HepG2 (cell line): Measurements from ENCODE around the gene DNAJC5. TPM values are rescaled to one million over a fixed set of nuclear protein-coding genes. Genes with fewer than 3 reads are reported as not detected.

ENCODE experiments used
- ATAC-seq: fragments of 200-7000 bp; cut with Tn5 transposase; 3 replicates; pipeline ENCODE4 v1.9.1; 2020; ENCODE audit warnings: mild to moderate bottlenecking, moderate library complexity
- BruUV-seq: library from RNA; stranded (reverse); fragments of 400-500 nt; replicated peaks from 2 replicates; lab custom pipeline; 2021; lab: Mats Ljungman, UMichigan
- CTCF ChIA-PET: fragments of 300-600 bp; formaldehyde crosslinking; extraction: SDS; loops from one replicate; lab custom pipeline; 2021; ENCODE audit warnings: low total read pairs, inconsistent platforms, low intra/inter-chr PET ratio; lab: Yijun Ruan, JAX
- POLR2A ChIA-PET: fragments of 350-600 bp; sonication (Branson Sonifier 250); formaldehyde crosslinking; loops from one replicate; lab custom pipeline; 2020; ENCODE audit warnings: antibody characterized with exemption, inconsistent platforms; lab: Yijun Ruan, JAX
- DNase-seq: peaks from one replicate; pipeline ENCODE4 v3.0.0-alpha.2; 2015; ENCODE audit warnings: low spot score
- FAIRE-seq: peaks from 3 replicates; lab custom pipeline; 2011; peaks lifted over from hg19 to GRCh38; lab: Jason Lieb, UNC
- H2AFZ ChIP-seq: one replicate; pipeline ENCODE4 v1.6.1; 2011; ENCODE audit warnings: low read length, inconsistent platforms
- H3K27ac ChIP-seq: fragments of 300-600 bp; 3 replicates; pipeline ENCODE4 v1.8.0; 2011; ENCODE audit warnings: mixed run types, mild to moderate bottlenecking, mixed read lengths, low read length, inconsistent platforms; ENCODE audit not compliant: insufficient read depth; ENCODE audit errors: extremely low read length
- H3K27me3 ChIP-seq, 2 experiments: fragments of 200-600 bp in 1 of 2; 2 replicates in 1 of 2; 3 replicates in 1 of 2; pipeline versions ENCODE4 v1.6.0 to v1.8.0; 2011; ENCODE audit warnings: low read length in 2 of 2, mild to moderate bottlenecking in 2 of 2, moderate library complexity in 2 of 2, inconsistent platforms in 1 of 2; ENCODE audit not compliant: insufficient read depth in 2 of 2, control insufficient read depth in 1 of 2
- H3K36me3 ChIP-seq, 2 experiments: fragments of 200-600 bp in 1 of 2; replicated peaks in 1 of 2; 2 replicates in 1 of 2; 3 replicates in 1 of 2; pipeline versions ENCODE4 v1.5.1 to v1.8.0; 2011; ENCODE audit warnings: low read length in 2 of 2, inconsistent platforms in 1 of 2; ENCODE audit not compliant: insufficient read depth in 2 of 2, control insufficient read depth in 1 of 2
- H3K4me1 ChIP-seq: 2 replicates; pipeline ENCODE4 v1.5.1; 2012; ENCODE audit warnings: low read length, inconsistent platforms; ENCODE audit not compliant: insufficient read depth
- H3K4me2 ChIP-seq: 2 replicates; pipeline ENCODE4 v1.6.0; 2011; ENCODE audit warnings: low read depth, low read length, inconsistent platforms
- H3K4me3 ChIP-seq, 3 experiments: fragments of 200-600 bp in 1 of 3; sonication (generic), shearing (Covaris generic) in 1 of 3; replicated peaks in 1 of 3; 2 replicates each; pipeline ENCODE4 v1.5.1; 2011 to 2016; ENCODE audit warnings: low read length in 3 of 3, inconsistent platforms in 2 of 3, low read depth in 2 of 3, mild to moderate bottlenecking in 2 of 3, control low read depth in 1 of 3, mixed read lengths in 1 of 3; ENCODE audit not compliant: insufficient read depth in 1 of 3
- H3K79me2 ChIP-seq: one replicate; pipeline ENCODE4 v1.6.1; 2011; ENCODE audit warnings: low read length, inconsistent platforms; ENCODE audit not compliant: insufficient read depth
- H3K9ac ChIP-seq: 2 replicates; pipeline ENCODE4 v1.6.0; 2011; ENCODE audit warnings: mild to moderate bottlenecking, low read depth, low read length, inconsistent platforms; ENCODE audit not compliant: insufficient read depth
- H3K9me3 ChIP-seq: 2 replicates; pipeline ENCODE4 v1.5.1; 2012; ENCODE audit warnings: mild to moderate bottlenecking, low read length
- H4K20me1 ChIP-seq: 2 replicates; pipeline ENCODE4 v1.6.0; 2011; ENCODE audit warnings: inconsistent platforms, mild to moderate bottlenecking, low read length, moderate library complexity; ENCODE audit not compliant: insufficient read depth
- AGO2 ChIP-seq: fragments of 200-400 bp; formaldehyde crosslinking; optimal IDR thresholded peaks from 2 replicates; pipeline ENCODE3; 2017; ENCODE audit warnings: mild to moderate bottlenecking, low read depth, low read length, moderate library complexity
- DR1 ChIP-seq: sonication (generic); formaldehyde crosslinking; IDR thresholded peaks from 2 replicates; pipeline ENCODE4 v1.8.0; 2021; ENCODE audit warnings: mild to moderate bottlenecking, missing genetic modification reagents, inconsistent platforms
- MEIS1 ChIP-seq: sonication (generic); formaldehyde crosslinking; IDR thresholded peaks from 2 replicates; pipeline ENCODE4 v1.9.0; 2021; ENCODE audit warnings: mild to moderate bottlenecking, missing genetic modification reagents, moderate library complexity, borderline replicate concordance
- MTA1 ChIP-seq: sonication (generic); formaldehyde crosslinking; IDR thresholded peaks from 2 replicates; pipeline ENCODE4 v1.4.0; 2020; ENCODE audit warnings: missing genetic modification reagents, mild to moderate bottlenecking, borderline replicate concordance
- NFE2 ChIP-seq: sonication (generic); formaldehyde crosslinking; IDR thresholded peaks from 2 replicates; pipeline ENCODE4 v1.4.0; 2020; ENCODE audit warnings: missing genetic modification reagents
- RARG ChIP-seq: sonication (generic); formaldehyde crosslinking; IDR thresholded peaks from 2 replicates; pipeline ENCODE4 v1.4.0; 2020; ENCODE audit warnings: low read depth, mild to moderate bottlenecking, missing genetic modification reagents
- RBFOX2 ChIP-seq: fragments of 200-400 bp; formaldehyde crosslinking; IDR thresholded peaks from 2 replicates; pipeline ENCODE4 v1.6.1; 2017; ENCODE audit warnings: low read depth, mild to moderate bottlenecking, low read length
- SP1 ChIP-seq, 2 experiments: fragments of 450-650 bp in 1 of 2; sonication (generic) in 1 of 2; formaldehyde crosslinking in 1 of 2; IDR thresholded peaks; 2 replicates each; pipeline versions ENCODE4 v1.4.0 to v1.6.1; 2016 to 2020; ENCODE audit warnings: missing genetic modification reagents in 1 of 2
- ZNF720 ChIP-seq: sonication (generic); formaldehyde crosslinking; IDR thresholded peaks from 2 replicates; pipeline ENCODE4 v1.4.0; 2020; ENCODE audit warnings: missing genetic modification reagents
- WGBS: methylation state at CpG from one replicate; pipeline ENCODE4 v1.1.6; 2017; ENCODE audit warnings: low lambda C conversion rate; 5-methylcytosine and 5-hydroxymethylcytosine counted together
- in situ Hi-C: cut with HindIII; loops from 2 replicates; pipeline ENCODE4 v1.10.0; 2017; ENCODE audit warnings: low pct_unique_long_range_greater_than_20kb; ENCODE audit not compliant: extremely low pct_ligation_motif_present
- intact Hi-C: fragments of 100-400 bp; cut with micrococcal nuclease; formaldehyde crosslinking; loops from one replicate; pipeline ENCODE4 v1.10.0; 2022; ENCODE audit not compliant: unreplicated experiment
- polyA plus RNA-seq, 8 experiments: library from polyadenylated mRNA; depleted of rRNA in 3 of 8; stranded (reverse) in 7 of 8; unstranded in 1 of 8; fragments of >200 nt; fragmentation: Illumina TruSeq in 4 of 8; extraction: Trizol in 4 of 8; gene quantifications; 2 replicates each; pipeline versions ENCODE4 v1.2.1 to v1.2.3, GENCODE V29; 2011 to 2016; ENCODE audit warnings: low read depth in 4 of 8, missing spikeins in 1 of 8, mixed read lengths in 1 of 8; ENCODE audit not compliant: insufficient read depth in 1 of 8
- total RNA-seq, 5 experiments: library from RNA; depleted of rRNA; stranded (reverse); fragments of >200 nt; fragmentation: Illumina TruSeq; extraction: Trizol; gene quantifications; 2 replicates each; pipeline ENCODE4 v1.2.3, GENCODE V29; 2016; ENCODE audit warnings: low read depth in 1 of 5
- TF ChIP-seq, protein P1 (sequence below): sonication (generic); formaldehyde crosslinking; IDR thresholded peaks from 2 replicates; pipeline ENCODE4 v1.8.0; 2022; ENCODE audit warnings: missing genetic modification reagents, mild to moderate bottlenecking, moderate library complexity, borderline replicate concordance
- TF ChIP-seq, protein P2 (sequence below): sonication (generic); formaldehyde crosslinking; IDR thresholded peaks from 2 replicates; pipeline ENCODE4 v1.4.0; 2020; ENCODE audit warnings: mild to moderate bottlenecking, missing genetic modification reagents
- TF ChIP-seq, protein P3 (sequence below): sonication (generic); formaldehyde crosslinking; IDR thresholded peaks from 2 replicates; pipeline ENCODE4 v1.5.1; 2020; ENCODE audit warnings: mild to moderate bottlenecking, missing genetic modification reagents, moderate library complexity
- TF ChIP-seq, protein P4 (sequence below): sonication (generic); formaldehyde crosslinking; IDR thresholded peaks from 2 replicates; pipeline ENCODE4 v1.4.0; 2020; ENCODE audit warnings: mild to moderate bottlenecking, missing genetic modification reagents

DNAJC5 gene
- total and polyA plus RNA-seq, 2 of the 13 experiments (the other 11 are each of a cell fraction or from before 2014, with no cell fraction given), result 42.8 to 64.5 TPM

DNA sequence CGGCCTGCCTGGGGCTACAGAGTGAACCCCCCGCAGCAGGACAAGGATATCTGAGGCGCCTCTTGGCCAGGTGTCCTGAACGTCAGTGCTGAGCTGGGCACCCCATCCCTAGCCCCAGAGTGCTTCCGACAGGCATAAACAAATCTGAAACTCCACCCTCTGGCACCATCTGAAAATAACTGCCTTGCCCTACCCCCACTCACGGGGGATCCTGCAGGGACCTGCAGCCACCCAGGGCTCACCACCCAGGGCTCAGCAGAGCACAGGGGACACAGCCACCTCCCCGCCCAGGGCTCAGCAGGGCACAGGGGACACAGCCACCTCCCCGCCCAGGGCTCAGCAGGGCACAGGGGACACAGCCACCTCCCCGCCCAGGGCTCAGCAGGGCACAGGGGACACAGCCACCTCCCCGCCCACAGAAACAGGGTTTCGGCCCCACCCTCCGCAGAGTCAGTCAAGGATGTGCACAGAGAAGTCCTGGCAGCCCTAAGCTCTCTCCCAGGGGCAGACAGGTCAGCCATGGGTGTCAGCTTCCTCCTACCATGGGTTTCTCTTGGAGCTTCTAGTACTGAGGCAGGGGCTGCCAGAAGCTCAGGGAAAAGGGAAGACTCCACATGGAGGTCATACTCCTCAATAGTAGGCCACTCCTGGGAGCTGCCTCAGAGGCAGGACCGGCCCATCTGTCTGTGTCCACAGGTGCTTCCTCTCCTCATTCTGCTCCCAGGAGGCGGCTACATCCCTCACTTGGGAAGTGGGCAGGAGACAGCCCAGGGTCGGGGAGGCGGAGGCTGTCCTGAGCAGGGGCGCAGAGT is 56.7 kb downstream of the DNAJC5 start (continued):
- TF ChIP-seq ZNF720 (CRISPR knock-in tag) (no peak), NFE2 (CRISPR knock-in tag) (no peak)
- TF ChIP-seq, protein P1, sequence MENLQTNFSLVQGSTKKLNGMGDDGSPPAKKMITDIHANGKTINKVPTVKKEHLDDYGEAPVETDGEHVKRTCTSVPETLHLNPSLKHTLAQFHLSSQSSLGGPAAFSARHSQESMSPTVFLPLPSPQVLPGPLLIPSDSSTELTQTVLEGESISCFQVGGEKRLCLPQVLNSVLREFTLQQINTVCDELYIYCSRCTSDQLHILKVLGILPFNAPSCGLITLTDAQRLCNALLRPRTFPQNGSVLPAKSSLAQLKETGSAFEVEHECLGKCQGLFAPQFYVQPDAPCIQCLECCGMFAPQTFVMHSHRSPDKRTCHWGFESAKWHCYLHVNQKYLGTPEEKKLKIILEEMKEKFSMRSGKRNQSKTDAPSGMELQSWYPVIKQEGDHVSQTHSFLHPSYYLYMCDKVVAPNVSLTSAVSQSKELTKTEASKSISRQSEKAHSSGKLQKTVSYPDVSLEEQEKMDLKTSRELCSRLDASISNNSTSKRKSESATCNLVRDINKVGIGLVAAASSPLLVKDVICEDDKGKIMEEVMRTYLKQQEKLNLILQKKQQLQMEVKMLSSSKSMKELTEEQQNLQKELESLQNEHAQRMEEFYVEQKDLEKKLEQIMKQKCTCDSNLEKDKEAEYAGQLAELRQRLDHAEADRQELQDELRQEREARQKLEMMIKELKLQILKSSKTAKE (CRISPR knock-in tag), result no peak
- TF ChIP-seq, protein P2, sequence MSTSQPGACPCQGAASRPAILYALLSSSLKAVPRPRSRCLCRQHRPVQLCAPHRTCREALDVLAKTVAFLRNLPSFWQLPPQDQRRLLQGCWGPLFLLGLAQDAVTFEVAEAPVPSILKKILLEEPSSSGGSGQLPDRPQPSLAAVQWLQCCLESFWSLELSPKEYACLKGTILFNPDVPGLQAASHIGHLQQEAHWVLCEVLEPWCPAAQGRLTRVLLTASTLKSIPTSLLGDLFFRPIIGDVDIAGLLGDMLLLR, result no peak

DNA sequence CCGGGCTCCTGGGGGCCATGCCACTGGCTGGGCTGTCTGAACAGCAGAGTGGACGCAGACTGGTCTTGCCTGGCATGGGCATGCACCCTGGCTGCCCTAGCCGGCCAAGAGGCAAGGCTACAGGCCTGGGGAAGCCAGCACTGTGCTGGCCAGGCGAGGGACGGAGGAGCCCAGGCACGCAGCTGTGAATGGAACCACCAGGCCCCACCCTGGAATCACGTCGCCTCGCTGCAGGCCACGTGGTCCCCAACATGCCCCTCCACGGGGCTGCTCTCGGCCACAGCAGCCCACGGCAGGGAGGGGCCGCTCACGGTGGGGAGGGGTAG is 57.2 kb downstream of the DNAJC5 start:
- BruUV-seq, result no TSS peak
- TF ChIP-seq AGO2 (peak; percentile 55), DR1 (CRISPR knock-in tag) (0 out of 2 replicates have a peak, but pooled peaks have one; percentile 40), MTA1 (CRISPR knock-in tag) (peak; percentile 64; the same call in 1 of the 2 replicates), RBFOX2 (peak; percentile 71; the same call in 1 of the 2 replicates), SP1 (IDR thresholded peaks at IDR 0.05) (no peak), SP1 (CRISPR knock-in tag; IDR thresholded peaks at IDR 0.05) (no peak), RARG (CRISPR knock-in tag) (no peak), MEIS1 (CRISPR knock-in tag) (0 out of 2 replicates have a peak, but pooled peaks have one; percentile 19)
- TF ChIP-seq, protein P3, sequence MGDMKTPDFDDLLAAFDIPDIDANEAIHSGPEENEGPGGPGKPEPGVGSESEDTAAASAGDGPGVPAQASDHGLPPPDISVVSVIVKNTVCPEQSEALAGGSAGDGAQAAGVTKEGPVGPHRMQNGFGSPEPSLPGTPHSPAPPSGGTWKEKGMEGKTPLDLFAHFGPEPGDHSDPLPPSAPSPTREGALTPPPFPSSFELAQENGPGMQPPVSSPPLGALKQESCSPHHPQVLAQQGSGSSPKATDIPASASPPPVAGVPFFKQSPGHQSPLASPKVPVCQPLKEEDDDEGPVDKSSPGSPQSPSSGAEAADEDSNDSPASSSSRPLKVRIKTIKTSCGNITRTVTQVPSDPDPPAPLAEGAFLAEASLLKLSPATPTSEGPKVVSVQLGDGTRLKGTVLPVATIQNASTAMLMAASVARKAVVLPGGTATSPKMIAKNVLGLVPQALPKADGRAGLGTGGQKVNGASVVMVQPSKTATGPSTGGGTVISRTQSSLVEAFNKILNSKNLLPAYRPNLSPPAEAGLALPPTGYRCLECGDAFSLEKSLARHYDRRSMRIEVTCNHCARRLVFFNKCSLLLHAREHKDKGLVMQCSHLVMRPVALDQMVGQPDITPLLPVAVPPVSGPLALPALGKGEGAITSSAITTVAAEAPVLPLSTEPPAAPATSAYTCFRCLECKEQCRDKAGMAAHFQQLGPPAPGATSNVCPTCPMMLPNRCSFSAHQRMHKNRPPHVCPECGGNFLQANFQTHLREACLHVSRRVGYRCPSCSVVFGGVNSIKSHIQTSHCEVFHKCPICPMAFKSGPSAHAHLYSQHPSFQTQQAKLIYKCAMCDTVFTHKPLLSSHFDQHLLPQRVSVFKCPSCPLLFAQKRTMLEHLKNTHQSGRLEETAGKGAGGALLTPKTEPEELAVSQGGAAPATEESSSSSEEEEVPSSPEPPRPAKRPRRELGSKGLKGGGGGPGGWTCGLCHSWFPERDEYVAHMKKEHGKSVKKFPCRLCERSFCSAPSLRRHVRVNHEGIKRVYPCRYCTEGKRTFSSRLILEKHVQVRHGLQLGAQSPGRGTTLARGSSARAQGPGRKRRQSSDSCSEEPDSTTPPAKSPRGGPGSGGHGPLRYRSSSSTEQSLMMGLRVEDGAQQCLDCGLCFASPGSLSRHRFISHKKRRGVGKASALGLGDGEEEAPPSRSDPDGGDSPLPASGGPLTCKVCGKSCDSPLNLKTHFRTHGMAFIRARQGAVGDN, result 0 out of 2 replicates have a peak, but pooled peaks have one; percentile 25
- TF ChIP-seq, protein P4, sequence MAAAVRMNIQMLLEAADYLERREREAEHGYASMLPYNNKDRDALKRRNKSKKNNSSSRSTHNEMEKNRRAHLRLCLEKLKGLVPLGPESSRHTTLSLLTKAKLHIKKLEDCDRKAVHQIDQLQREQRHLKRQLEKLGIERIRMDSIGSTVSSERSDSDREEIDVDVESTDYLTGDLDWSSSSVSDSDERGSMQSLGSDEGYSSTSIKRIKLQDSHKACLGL (CRISPR knock-in tag), result peak; percentile 45; the same call in 1 of the 2 replicates
- TF ChIP-seq, protein P2, result 0 out of 2 replicates have a peak, but pooled peaks have one; percentile 47
- 92% methylated on average over 15 of the region's 15 CpGs for WGBS
- ChIA-PET POLR2A (no interaction called here), CTCF (no interaction called here)
- no peaks in the 10 kb centered on the region for H3K27me3 ChIP-seq
- ATAC-seq, result no peak
- H3K9ac ChIP-seq, result no peak overlapping the region; the same call in 1 of the 2 replicates
- intact Hi-C loops, result no loop called here
- H3K27ac ChIP-seq, result no peak overlapping the region
- FAIRE-seq, result no peak
- H3K36me3 ChIP-seq, result peaks cover 12 to 15% of the 10 kb centered on the region in 2 experiments; a peak in 3 of 5 replicates
- H3K79me2 ChIP-seq, result peaks cover 82% of the 10 kb centered on the region
- H3K4me3 ChIP-seq, result no peak overlapping the region
- H3K4me2 ChIP-seq, result no peak overlapping the region
- in situ Hi-C loops, result no loop called here
- no peak for DNase-seq
- H3K9me3 ChIP-seq, result no peaks in the 10 kb centered on the region
- H4K20me1 ChIP-seq, result peaks cover 76% of the 10 kb centered on the region
- H2AFZ ChIP-seq, result no peak overlapping the region
- peaks cover 69% of the 10 kb centered on the region for H3K4me1 ChIP-seq
